Articular chondrocyte of knee joint (primary cell): ENCODE results near the gene ENPP6. TPM values are rescaled to one million over a fixed set of nuclear protein-coding genes. Genes with fewer than 3 reads are reported as not detected.

Source experiments
- total RNA-seq: library from RNA; depleted of rRNA; stranded (reverse); fragments of >200 nt; gene quantifications from 2 replicates; pipeline ENCODE4 v1.2.3, GENCODE V29; 2012

The ENPP6 gene
- total RNA-seq: 0.78 and 1.2 TPM in 2 replicates

GRCh38 chr4:184217634-184218033 lies at the start of gene ENPP6:
Gene ENPP6 (minus strand): TSS chr4:184217873. CDS start chr4:184217819, 54 bp downstream.

